Stimulated activated CD8-positive, alpha-beta memory T cell treated with anti-CD3 and anti-CD28 coated beads, Interleukin-12 subunit alpha, Interleukin-12 subunit beta, amount 100 ng/mL, for 24 hours (primary cell): ENCODE results near the gene OR52N5.

ENCODE experiments used
- DNase-seq: peaks from one replicate; pipeline ENCODE4 v3.0.0-alpha.2; 2020; ENCODE audit errors: extremely low read depth

The OR52N5 gene

GRCh38 chr11:5783255-5783654 is at the start of gene OR52N5:
TSS of gene OR52N5 (minus strand) at chr11:5783355. CDS start at chr11:5778634, 4,721 bp downstream.
- DNase-seq: no peak

- no peak for DNase-seq
Observed at GRCh38 chr11:5831196-5831829, 48.2 kb upstream of the OR52N5 start.

GRCh38 chr11:5818245-5818886 is 35.2 kb upstream of the OR52N5 start:
- no peak for DNase-seq

- DNase-seq: no peak
Observed at GRCh38 chr11:5815534-5815933, 32.4 kb upstream of the OR52N5 start.

GRCh38 chr11:5809905-5810795 is 27.0 kb upstream of the OR52N5 start:
- DNase-seq: no peak

GRCh38 chr11:5809122-5809519 is 26.0 kb upstream of the OR52N5 start:
- DNase-seq: no peak

GRCh38 chr11:5808500-5809121 is 25.5 kb upstream of the OR52N5 start, which contains the start of gene OR52N2:
TSS of gene OR52N2 (plus strand) at chr11:5808924. CDS start at chr11:5820336, 11,412 bp downstream.
- DNase-seq: peak; percentile 1

GRCh38 chr11:5807580-5807979 is 24.4 kb upstream of the OR52N5 start:
- DNase-seq: no peak

- no peak for DNase-seq
Observed at GRCh38 chr11:5803982-5804381, 20.8 kb upstream of the OR52N5 start.

GRCh38 chr11:5796541-5796940 is 13.4 kb upstream of the OR52N5 start:
- no peak for DNase-seq

- DNase-seq: no peak
Observed at GRCh38 chr11:5791165-5791564, 8.0 kb upstream of the OR52N5 start, which contains the start of gene OR52N1. TSS of gene OR52N1 (minus strand) at chr11:5791265. CDS start at chr11:5788816, 2,449 bp downstream.

- no peak for DNase-seq
Observed at GRCh38 chr11:5767056-5767455, 16.1 kb downstream of the OR52N5 start.

GRCh38 chr11:5753943-5754342 is 29.2 kb downstream of the OR52N5 start, which contains the start of gene OR52N4:
TSS of gene OR52N4 (plus strand) at chr11:5754243. CDS start at chr11:5754741, 498 bp downstream.
- DNase-seq: no peak

GRCh38 chr11:5749836-5750235 is 33.3 kb downstream of the OR52N5 start:
- no peak for DNase-seq

GRCh38 chr11:5746614-5747013 is 36.5 kb downstream of the OR52N5 start:
- no peak for DNase-seq

- no peak for DNase-seq
Observed at GRCh38 chr11:5738431-5738830, 44.7 kb downstream of the OR52N5 start.

- DNase-seq: no peak
Observed at GRCh38 chr11:5737670-5738392, 45.3 kb downstream of the OR52N5 start.

- no peak for DNase-seq
Observed at GRCh38 chr11:5737091-5737490, 46.1 kb downstream of the OR52N5 start.

GRCh38 chr11:5736396-5736795 is 46.8 kb downstream of the OR52N5 start, which contains the start of gene OR56B1:
TSS of gene OR56B1 (plus strand) at chr11:5736448. CDS start at chr11:5736517, 69 bp downstream.
- no peak for DNase-seq

- DNase-seq: no peak
Observed at GRCh38 chr11:5727691-5728090, 55.5 kb downstream of the OR52N5 start.

GRCh38 chr11:5726351-5726750 is 56.8 kb downstream of the OR52N5 start:
- DNase-seq: no peak
